ENCODE results near the gene FGF8. TPM values are rescaled to one million over a fixed set of nuclear protein-coding genes. Genes with fewer than 3 reads are reported as not detected.

Gene FGF8
- not detected in 2 replicates for total RNA-seq

GRCh38 chr10:101775273-101776160, at the start of gene FGF8:
TSS of gene FGF8 (minus strand) at chr10:101776114. CDS start at chr10:101775900, 214 bp downstream.

DNA sequence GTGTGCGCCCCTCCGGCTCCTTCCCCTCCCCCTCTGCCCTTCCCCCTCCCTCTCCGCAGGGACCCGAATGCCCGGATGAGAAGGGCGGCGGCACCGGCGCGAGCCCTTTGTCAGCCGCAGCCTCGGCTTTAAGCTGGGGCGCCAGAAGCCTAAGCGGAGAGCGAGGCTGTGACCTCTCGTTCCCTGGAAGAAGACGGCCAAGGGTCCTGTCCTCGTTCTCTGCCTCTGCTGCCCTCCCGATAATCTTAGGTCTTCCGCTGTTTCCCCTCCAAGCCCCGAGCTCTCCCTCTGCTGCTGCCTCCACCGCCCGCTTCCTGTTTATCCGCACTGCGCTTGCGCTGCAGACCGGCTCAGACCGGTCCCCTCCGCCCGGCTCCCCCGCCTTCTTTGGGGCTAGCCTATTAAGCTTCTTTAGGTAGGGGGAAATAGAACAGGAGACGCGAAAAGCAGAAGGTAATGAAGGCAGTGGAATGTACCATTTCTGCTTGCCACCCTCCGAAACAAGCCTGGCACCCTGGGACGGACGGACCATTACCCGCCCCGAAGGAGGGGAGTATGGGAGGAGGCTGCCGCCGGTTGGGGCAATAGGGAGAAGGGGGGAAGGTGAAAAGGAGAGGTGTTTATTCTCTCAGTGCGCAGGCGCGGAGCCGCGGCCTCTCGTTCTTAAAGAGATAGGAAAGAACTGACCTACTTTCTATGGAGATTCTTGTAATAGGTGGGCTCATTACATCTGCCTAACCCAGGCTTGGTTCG, 42.4 kb upstream of the FGF8 start, which contains the start of gene OGA:
TSS of gene OGA (minus strand) at position 326 of the 753 bp plus-strand sequence. CDS start 422 bp downstream, outside the sequence.

DNA sequence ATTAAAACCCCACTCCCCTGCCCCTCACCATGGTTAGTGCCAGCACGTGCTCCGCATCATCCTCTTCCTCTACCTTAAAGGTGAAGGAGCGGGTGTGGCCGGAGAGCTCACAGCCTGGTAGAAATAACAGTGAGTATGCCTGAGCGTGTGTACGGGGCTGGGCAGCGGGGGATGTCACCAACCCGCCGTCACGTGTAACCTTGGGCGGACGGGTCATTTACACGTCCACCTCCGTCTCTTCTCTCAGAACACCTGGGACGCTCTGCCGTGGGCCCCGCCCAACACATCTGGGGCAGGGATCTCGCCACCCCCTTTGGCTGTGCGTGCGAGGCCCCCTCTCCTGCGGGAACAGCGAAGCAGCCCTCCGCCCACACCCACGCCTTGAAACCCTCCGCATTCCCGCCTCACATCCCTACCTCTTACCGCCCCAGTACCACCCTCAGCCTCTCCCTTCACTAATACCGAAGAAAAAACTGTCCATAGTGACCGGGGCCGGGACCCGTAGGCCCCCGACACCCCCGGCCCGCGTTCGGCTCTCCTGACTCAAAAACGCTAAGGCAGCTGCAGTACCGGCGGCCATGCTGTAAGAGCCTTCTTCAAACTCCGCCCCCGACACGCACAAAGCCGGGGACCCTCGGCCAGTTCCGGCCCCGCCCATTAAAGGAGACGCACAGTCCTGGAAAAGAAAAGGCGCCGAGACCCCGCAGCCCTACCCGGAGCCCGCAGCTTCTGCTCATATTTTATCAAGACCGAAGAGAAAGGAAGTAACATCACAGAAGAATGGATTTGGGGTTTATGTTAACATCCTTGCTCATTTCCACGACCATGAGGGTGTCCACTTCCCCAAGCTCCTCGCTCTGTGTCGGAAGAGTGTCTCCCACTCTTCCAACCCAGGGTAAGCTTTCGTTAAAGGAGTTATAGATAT, 7.2 kb upstream of the FGF8 start, which contains the start of gene NPM3:
TSS of gene NPM3 (minus strand) at position 636 of the 925 bp plus-strand sequence. CDS start at position 580, 56 bp downstream.

Other genes with a start within 250 kb of the FGF8 start
- gene POLL, start 187.9 kb downstream of the FGF8 start, total RNA-seq = 20.1 and 22.0 TPM in 2 replicates
- gene DPCD, start 187.8 kb downstream of the FGF8 start, total RNA-seq = 51.9 and 53.5 TPM in 2 replicates
- 14.4 and 14.5 TPM in 2 replicates for gene FBXW4, start 80.9 kb downstream of the FGF8 start, total RNA-seq
- 131 and 132 TPM in 2 replicates for gene NPM3, start 7.3 kb upstream of the FGF8 start, total RNA-seq
- gene OGA, start 42.3 kb upstream of the FGF8 start, total RNA-seq = 49.5 and 52.8 TPM in 2 replicates
- gene KCNIP2, start 67.7 kb upstream of the FGF8 start, total RNA-seq = under 0.01 and 0.17 TPM in 2 replicates